Breast epithelium (tissue), 4 donors: ENCODE results near the gene DNM1. TPM values are rescaled to one million over a fixed set of nuclear protein-coding genes. Genes with fewer than 3 reads are reported as not detected.
A peak's percentile ranks its signal among the peaks of the same experiment; 100 is the strongest.
"Not testable (repeated sequence)": the region's sequence is repeated elsewhere in the genome, so short reads cannot be mapped to it uniquely, and the experiment has no call there.

ENCODE experiments used
- DNase-seq, 2 donors: peaks; one replicate each; pipeline ENCODE4 v3.0.0-alpha.2; 2019; ENCODE audit warnings: low spot score in 2 of 2
- H3K27ac ChIP-seq, 2 donors: fragments of 200-600 bp; sonication (generic) in 1 of 2; one replicate each; pipeline ENCODE4 v1.5.1; 2016 to 2019; ENCODE audit warnings: mild to moderate bottlenecking in 1 of 2
- H3K27me3 ChIP-seq, 2 donors: fragments of 200-600 bp; sonication (generic) in 1 of 2; one replicate each; pipeline versions ENCODE4 v1.5.1 to v1.6.0; 2017 to 2019; ENCODE audit warnings: control low read depth in 1 of 2, mild to moderate bottlenecking in 1 of 2
- H3K36me3 ChIP-seq: fragments of 200-600 bp; one replicate; pipeline ENCODE4 v1.5.1; 2019
- H3K4me1 ChIP-seq, 2 donors: fragments of 200-600 bp; sonication (generic); one replicate each; pipeline ENCODE4 v1.5.1; 2016 to 2019; ENCODE audit warnings: control low read depth in 1 of 2
- H3K4me3 ChIP-seq, 3 donors: fragments of 200-600 bp; sonication (generic); 1 replicate in 2 of 3; 2 replicates in 1 of 3; pipeline ENCODE4 v1.5.1; 2016 to 2019; ENCODE audit warnings: mild to moderate bottlenecking in 3 of 3, moderate library complexity in 2 of 3
- H3K9me3 ChIP-seq, 2 donors: fragments of 200-600 bp; sonication (generic) in 1 of 2; one replicate each; pipeline ENCODE4 v1.5.1; 2016 to 2019; ENCODE audit warnings: control low read depth in 1 of 2
- CTCF ChIP-seq, 3 donors: fragments of 450-650 bp; IDR thresholded peaks; one replicate each; pipeline ENCODE4 v1.5.1; 2016 to 2017; ENCODE audit warnings: antibody characterized with exemption in 3 of 3, mild to moderate bottlenecking in 3 of 3, moderate library complexity in 3 of 3
- POLR2A ChIP-seq: fragments of 450-650 bp; IDR thresholded peaks from one replicate; pipeline ENCODE4 v1.6.1; 2016; ENCODE audit warnings: antibody characterized with exemption, mild to moderate bottlenecking, moderate library complexity
- POLR2AphosphoS5 ChIP-seq, 3 donors: sonication (generic); formaldehyde crosslinking; IDR thresholded peaks; one replicate each; pipeline ENCODE4 v1.6.1; 2017; ENCODE audit warnings: antibody characterized with exemption in 3 of 3
- intact Hi-C: fragments of 100-400 bp; cut with DNase I; formaldehyde crosslinking; loops from one replicate; pipeline ENCODE4 v1.15.1; 2023; ENCODE audit warnings: low total_unique reads
- total RNA-seq, 3 donors: library from RNA; depleted of rRNA; stranded (reverse); fragments of >200 nt; gene quantifications; one replicate each; pipeline ENCODE4 v1.1.0, GENCODE V29; 2016

DNM1 gene
- total RNA-seq, 3 donors from 2014 or later: 11.3 to 36.0 (median 12.5) TPM

GRCh38 chr9:128178806-128179431, 24.3 kb upstream of the DNM1 start:
- DNase-seq: no peak
- intact Hi-C loops: no loop called here
- Histone ChIP-seq H3K9me3 (no peaks in the 10 kb centered on the region), H3K4me3 (no peak overlapping the region), H3K36me3 (peaks cover 9% of the 10 kb centered on the region), H3K27me3 (no peaks in the 10 kb centered on the region), H3K4me1 (no peaks in the 10 kb centered on the region), H3K27ac (no peak overlapping the region)
- no peak for TF ChIP-seq POLR2A
- TF ChIP-seq POLR2AphosphoS5 (IDR thresholded peaks at IDR 0.05): no peak
- no peak for TF ChIP-seq CTCF (IDR thresholded peaks at IDR 0.05)

- Histone ChIP-seq H3K4me3 (no peak overlapping the region), H3K36me3 (peaks cover 9% of the 10 kb centered on the region), H3K4me1 (no peaks in the 10 kb centered on the region), H3K27me3 (no peaks in the 10 kb centered on the region), H3K9me3 (no peaks in the 10 kb centered on the region), H3K27ac (no peak overlapping the region)
- TF ChIP-seq POLR2A (no peak), POLR2AphosphoS5 (IDR thresholded peaks at IDR 0.05) (no peak), CTCF (IDR thresholded peaks at IDR 0.05) (no peak)
- DNase-seq: no peak
- intact Hi-C loops: no loop called here
Observed at GRCh38 chr9:128180001-128180400, 23.2 kb upstream of the DNM1 start.

GRCh38 chr9:128180447-128180846, 22.7 kb upstream of the DNM1 start:
- H3K36me3 ChIP-seq: peaks cover 9% of the 10 kb centered on the region
- TF ChIP-seq POLR2A (no peak), CTCF (IDR thresholded peaks at IDR 0.05) (no peak), POLR2AphosphoS5 (IDR thresholded peaks at IDR 0.05) (no peak)
- H3K4me3 ChIP-seq: no peak overlapping the region
- intact Hi-C loops: no loop called here
- DNase-seq: no peak
- no peak overlapping the region for H3K27ac ChIP-seq
- H3K4me1 ChIP-seq: no peaks in the 10 kb centered on the region
- H3K9me3 ChIP-seq: no peaks in the 10 kb centered on the region
- H3K27me3 ChIP-seq: no peaks in the 10 kb centered on the region

- H3K9me3 ChIP-seq, H3K36me3 ChIP-seq, DNase-seq, H3K27ac ChIP-seq, H3K4me1 ChIP-seq, intact Hi-C loops, H3K27me3 ChIP-seq, H3K4me3 ChIP-seq: not testable (repeated sequence)
- peak in 2 of 3 donors; percentile 21 to 47 for TF ChIP-seq CTCF (IDR thresholded peaks at IDR 0.05)
Observed at GRCh38 chr9:128181480-128181879, 21.7 kb upstream of the DNM1 start.

- TF ChIP-seq CTCF (IDR thresholded peaks at IDR 0.05): no peak
- no peak for TF ChIP-seq POLR2A
- TF ChIP-seq POLR2AphosphoS5 (IDR thresholded peaks at IDR 0.05): no peak
- no peak overlapping the region for H3K4me3 ChIP-seq
- H3K27me3 ChIP-seq: no peaks in the 10 kb centered on the region
- no peak overlapping the region for H3K27ac ChIP-seq
- no peak for DNase-seq
- intact Hi-C loops: no loop called here
- no peaks in the 10 kb centered on the region for H3K4me1 ChIP-seq
- H3K9me3 ChIP-seq: no peaks in the 10 kb centered on the region
- H3K36me3 ChIP-seq: peaks cover 9% of the 10 kb centered on the region
Observed at GRCh38 chr9:128182893-128183588, 20.1 kb upstream of the DNM1 start.
